ENCODE data around the gene MLEC.

Gene MLEC

DNA sequence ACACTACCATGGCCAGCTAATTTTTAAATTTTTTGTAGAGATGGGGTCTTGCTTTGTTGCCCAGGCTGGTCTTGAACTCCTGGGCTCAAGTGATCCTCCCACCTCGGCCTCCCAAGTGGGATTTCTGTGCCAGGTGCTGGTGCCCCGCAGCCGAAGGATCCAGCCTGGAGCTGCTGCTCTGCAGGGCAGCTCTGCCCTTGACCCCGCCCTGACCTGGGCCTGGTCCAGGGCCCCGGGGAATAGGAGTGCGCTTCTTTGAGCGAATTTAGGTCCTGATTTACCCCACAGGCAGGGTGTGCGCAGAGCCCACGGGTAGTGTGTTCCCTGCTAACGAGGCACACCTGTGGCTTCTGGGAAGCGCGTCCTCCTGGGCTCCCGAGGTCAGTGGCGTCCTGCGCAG is 53.9 kb downstream of the MLEC start:
- H3K9me3 ChIP-seq (ENCODE audit: severe bottlenecking) = no peaks in the 10 kb centered on the region
- TF ChIP-seq, protein P1, sequence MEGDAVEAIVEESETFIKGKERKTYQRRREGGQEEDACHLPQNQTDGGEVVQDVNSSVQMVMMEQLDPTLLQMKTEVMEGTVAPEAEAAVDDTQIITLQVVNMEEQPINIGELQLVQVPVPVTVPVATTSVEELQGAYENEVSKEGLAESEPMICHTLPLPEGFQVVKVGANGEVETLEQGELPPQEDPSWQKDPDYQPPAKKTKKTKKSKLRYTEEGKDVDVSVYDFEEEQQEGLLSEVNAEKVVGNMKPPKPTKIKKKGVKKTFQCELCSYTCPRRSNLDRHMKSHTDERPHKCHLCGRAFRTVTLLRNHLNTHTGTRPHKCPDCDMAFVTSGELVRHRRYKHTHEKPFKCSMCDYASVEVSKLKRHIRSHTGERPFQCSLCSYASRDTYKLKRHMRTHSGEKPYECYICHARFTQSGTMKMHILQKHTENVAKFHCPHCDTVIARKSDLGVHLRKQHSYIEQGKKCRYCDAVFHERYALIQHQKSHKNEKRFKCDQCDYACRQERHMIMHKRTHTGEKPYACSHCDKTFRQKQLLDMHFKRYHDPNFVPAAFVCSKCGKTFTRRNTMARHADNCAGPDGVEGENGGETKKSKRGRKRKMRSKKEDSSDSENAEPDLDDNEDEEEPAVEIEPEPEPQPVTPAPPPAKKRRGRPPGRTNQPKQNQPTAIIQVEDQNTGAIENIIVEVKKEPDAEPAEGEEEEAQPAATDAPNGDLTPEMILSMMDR (IDR thresholded peaks at IDR 0.05; ENCODE audit: poor library complexity, severe bottlenecking) = no peak
- no peaks in the 10 kb centered on the region for H3K4me1 ChIP-seq (ENCODE audit: insufficient read depth, poor library complexity, severe bottlenecking)
- no peak overlapping the region for H3K27ac ChIP-seq (ENCODE audit: poor library complexity, severe bottlenecking)
- no peaks in the 10 kb centered on the region for H3K27me3 ChIP-seq (ENCODE audit: insufficient read depth, poor library complexity, severe bottlenecking)
- no peaks in the 10 kb centered on the region for H3K36me3 ChIP-seq (ENCODE audit: low read depth)
- H3K4me3 ChIP-seq (ENCODE audit: severe bottlenecking) = no peak overlapping the region
- DNase-seq (ENCODE audit: low spot score) (no peak), ATAC-seq (ENCODE audit: low read depth) (no peak)

DNA sequence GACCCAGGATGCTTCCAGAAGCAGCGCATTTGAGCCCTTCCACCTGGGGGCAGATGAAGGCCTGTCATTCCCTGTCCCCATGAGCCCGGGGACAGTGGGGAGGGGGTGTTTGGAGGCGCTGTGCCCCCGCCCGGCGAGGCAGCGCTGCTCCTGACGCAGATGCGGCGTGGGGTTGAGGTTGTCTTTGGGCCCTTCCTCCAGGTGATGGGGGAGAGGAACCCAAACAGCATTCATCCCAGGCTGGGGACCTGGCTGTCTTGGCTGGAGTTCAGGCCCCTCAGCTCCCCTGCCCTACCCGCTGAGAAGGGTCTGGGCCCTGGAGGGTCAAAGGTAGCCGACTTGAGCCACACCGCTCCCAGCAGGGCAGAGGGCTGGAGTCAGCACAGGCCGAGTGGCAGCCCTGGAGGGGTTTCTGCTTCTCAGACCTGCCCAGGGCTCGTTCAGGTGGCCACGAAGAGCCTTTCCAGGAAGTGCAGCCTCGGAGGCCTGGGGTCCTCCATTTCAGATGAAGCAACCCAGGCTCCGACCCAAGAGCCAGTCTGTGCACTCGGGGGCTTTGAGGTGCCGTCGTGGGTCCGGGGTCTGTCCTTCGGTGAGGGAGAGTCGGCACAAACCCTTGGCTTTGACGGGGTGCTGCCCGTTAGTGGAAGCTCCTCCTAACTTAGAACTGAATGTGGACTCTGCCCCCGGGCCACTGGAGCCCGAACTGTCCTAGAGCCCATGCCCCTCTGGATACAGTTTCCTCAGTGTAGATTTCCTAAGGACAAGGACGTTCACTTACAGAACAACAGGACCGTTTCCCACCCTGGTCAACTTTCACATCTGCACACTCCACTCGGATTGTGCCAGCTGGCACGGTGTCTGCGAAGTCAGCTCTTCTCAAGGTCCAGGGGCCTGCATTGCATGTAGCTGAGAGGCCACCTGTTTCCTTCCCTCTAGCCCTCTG is 54.8 kb downstream of the MLEC start:
- no peaks in the 10 kb centered on the region for H3K9me3 ChIP-seq (ENCODE audit: severe bottlenecking)
- H3K27ac ChIP-seq (ENCODE audit: poor library complexity, severe bottlenecking) = no peak overlapping the region
- H3K36me3 ChIP-seq (ENCODE audit: low read depth) = no peaks in the 10 kb centered on the region
- no peaks in the 10 kb centered on the region for H3K27me3 ChIP-seq (ENCODE audit: insufficient read depth, poor library complexity, severe bottlenecking)
- TF ChIP-seq, protein P1 (IDR thresholded peaks at IDR 0.05; ENCODE audit: poor library complexity, severe bottlenecking) = no peak
- DNase-seq (ENCODE audit: low spot score) = no peak
- H3K4me3 ChIP-seq (ENCODE audit: severe bottlenecking) = no peak overlapping the region
- no peak for ATAC-seq (ENCODE audit: low read depth)
- H3K4me1 ChIP-seq (ENCODE audit: insufficient read depth, poor library complexity, severe bottlenecking) = no peaks in the 10 kb centered on the region

DNA sequence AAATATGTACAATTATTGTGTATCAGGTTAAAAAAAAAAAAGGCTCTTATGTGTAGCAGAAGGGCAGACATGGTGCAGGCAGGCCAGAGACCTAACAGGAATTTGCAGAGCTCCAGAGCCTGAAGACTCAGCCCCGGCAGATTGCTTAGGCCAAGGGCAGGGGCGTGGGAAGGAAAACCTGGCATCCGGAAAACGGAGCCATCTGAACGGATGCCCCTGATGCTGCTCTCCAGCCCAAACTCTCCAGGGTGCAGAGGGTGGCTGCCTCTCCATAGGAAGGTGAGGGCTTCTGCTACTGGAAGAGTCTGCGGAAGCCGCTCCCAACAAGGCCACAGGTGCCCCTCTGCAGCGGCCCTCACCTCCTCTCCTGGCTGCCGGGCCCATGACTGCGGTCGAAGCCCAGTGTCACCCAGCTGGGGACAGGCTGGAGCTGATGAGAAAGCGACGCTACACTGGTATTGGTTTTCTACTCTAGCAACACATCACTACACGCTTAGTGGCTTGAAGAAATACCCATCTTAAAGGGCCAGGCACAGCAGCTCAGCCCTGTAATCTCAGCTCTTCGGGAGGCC is 58.1 kb downstream of the MLEC start:
- TF ChIP-seq, protein P1 (IDR thresholded peaks at IDR 0.05; ENCODE audit: poor library complexity, severe bottlenecking) = no peak
- no peak for ATAC-seq (ENCODE audit: low read depth)
- H3K36me3 ChIP-seq (ENCODE audit: low read depth) = no peaks in the 10 kb centered on the region
- H3K4me3 ChIP-seq (ENCODE audit: severe bottlenecking) = no peak overlapping the region
- no peaks in the 10 kb centered on the region for H3K4me1 ChIP-seq (ENCODE audit: insufficient read depth, poor library complexity, severe bottlenecking)
- DNase-seq (ENCODE audit: low spot score) = no peak
- H3K27me3 ChIP-seq (ENCODE audit: insufficient read depth, poor library complexity, severe bottlenecking) = no peaks in the 10 kb centered on the region
- H3K27ac ChIP-seq (ENCODE audit: poor library complexity, severe bottlenecking) = no peak overlapping the region
- no peaks in the 10 kb centered on the region for H3K9me3 ChIP-seq (ENCODE audit: severe bottlenecking)

DNA sequence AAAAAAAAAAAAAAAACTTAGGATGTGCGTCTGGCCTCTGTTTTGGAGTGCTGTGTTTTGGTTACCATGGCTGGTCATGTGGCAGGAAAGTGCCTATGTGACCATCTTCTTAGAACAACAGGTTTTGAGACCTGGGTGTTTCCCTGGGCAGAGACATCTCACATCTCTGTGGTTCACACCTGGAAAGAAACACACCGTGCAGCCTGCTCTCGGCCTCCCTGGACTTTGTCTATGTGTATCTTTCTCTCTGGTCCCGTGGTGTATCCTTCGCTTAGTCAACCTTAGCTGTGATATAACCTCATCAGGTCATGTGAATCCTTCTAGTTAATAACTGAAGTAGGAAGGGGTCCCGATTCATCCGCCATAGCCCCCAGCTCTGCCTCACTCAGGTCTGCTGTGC is 61.3 kb downstream of the MLEC start:
- DNase-seq (ENCODE audit: low spot score) (no peak), ATAC-seq (ENCODE audit: low read depth) (no peak)
- Histone ChIP-seq H3K36me3 (ENCODE audit: low read depth) (no peaks in the 10 kb centered on the region), H3K27ac (ENCODE audit: poor library complexity, severe bottlenecking) (no peak overlapping the region), H3K4me3 (ENCODE audit: severe bottlenecking) (no peak overlapping the region), H3K9me3 (ENCODE audit: severe bottlenecking) (no peaks in the 10 kb centered on the region), H3K4me1 (ENCODE audit: insufficient read depth, poor library complexity, severe bottlenecking) (no peaks in the 10 kb centered on the region), H3K27me3 (ENCODE audit: insufficient read depth, poor library complexity, severe bottlenecking) (no peaks in the 10 kb centered on the region)
- TF ChIP-seq, protein P1 (IDR thresholded peaks at IDR 0.05; ENCODE audit: poor library complexity, severe bottlenecking) = no peak

DNA sequence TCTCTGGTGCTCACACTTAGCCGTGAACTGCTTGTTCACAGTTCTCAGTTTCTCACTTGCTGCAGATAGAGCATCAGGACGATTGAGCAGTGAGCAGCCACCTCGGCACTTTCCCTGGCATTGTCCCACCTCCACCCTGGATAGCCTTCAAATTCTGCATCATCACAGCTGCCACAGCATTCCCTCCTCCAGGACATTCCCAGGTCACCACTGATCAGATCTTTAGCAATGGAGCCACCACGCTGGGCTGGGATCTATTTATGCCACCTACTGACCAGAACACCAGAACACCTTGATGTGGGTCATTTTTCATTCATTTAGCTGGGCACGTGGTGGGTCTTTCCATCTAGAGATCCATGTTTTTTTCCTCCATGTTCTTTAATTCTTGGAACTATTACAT is 62.3 kb downstream of the MLEC start:
- DNase-seq (ENCODE audit: low spot score) (no peak), ATAC-seq (ENCODE audit: low read depth) (no peak)
- TF ChIP-seq, protein P1 (IDR thresholded peaks at IDR 0.05; ENCODE audit: poor library complexity, severe bottlenecking) = no peak
- Histone ChIP-seq H3K9me3 (ENCODE audit: severe bottlenecking) (no peaks in the 10 kb centered on the region), H3K4me3 (ENCODE audit: severe bottlenecking) (no peak overlapping the region), H3K27me3 (ENCODE audit: insufficient read depth, poor library complexity, severe bottlenecking) (no peaks in the 10 kb centered on the region), H3K36me3 (ENCODE audit: low read depth) (no peaks in the 10 kb centered on the region), H3K27ac (ENCODE audit: poor library complexity, severe bottlenecking) (no peak overlapping the region), H3K4me1 (ENCODE audit: insufficient read depth, poor library complexity, severe bottlenecking) (no peaks in the 10 kb centered on the region)
